Epithelial cell of esophagus (primary cell): ENCODE results near the gene SMARCA4.

Experiments used
- DNase-seq: peaks from one replicate; pipeline ENCODE4 v3.0.0; 2010; ENCODE audit warnings: low read depth
- H3K4me3 ChIP-seq: 2 replicates; pipeline ENCODE4 v1.5.1; 2011; ENCODE audit warnings: mild to moderate bottlenecking, low read length, control low read depth
- TF ChIP-seq, protein P1 (sequence below): IDR thresholded peaks from 2 replicates; pipeline ENCODE4 v1.5.1; 2011; ENCODE audit warnings: low read depth, mild to moderate bottlenecking, low read length, control low read depth, inconsistent platforms; ENCODE audit not compliant: insufficient read depth; ENCODE audit errors: missing control alignments

The SMARCA4 gene

DNA sequence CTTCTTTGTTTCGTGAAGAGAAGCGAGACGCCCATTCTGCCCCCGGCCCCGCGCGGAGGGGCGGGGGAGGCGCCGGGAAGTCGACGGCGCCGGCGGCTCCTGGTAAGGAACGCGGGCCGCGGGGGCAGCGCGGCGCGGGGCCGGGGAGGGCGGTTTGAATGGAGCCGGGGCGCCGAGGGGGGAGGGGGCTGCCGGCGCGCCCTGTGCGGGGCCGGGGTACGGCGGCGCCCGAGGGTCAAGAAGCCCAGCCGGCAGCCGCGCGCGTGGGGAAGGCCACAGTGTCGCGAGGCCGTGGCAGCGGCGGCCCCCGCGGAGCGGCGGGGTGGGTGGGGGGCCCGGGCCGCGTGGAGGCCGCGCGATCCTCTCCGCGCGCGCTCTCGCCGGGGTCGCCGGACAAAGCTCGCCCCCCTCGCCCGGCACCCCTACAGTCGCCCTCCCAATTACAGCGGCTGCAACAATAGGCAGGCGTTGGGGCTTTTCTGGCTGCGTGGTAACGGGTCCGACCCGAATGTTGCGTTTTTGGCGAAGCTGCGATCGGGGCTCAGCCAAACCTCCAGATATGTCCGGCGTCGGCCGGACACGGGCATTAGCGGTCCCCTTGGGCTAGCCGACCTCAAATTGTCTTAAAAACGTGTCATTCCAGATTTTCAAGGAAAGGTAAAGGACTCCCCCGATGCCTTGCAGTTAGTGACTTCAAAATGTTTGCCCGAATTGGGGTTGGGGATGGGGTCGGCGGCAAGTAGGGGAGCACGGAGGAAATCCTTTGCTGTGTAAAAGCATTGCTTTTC lies 437 bp downstream of the SMARCA4 start:
- H3K4me3 ChIP-seq: peak overlapping the region; percentile 83
- peak; percentile 13 for DNase-seq
- TF ChIP-seq, protein P1, sequence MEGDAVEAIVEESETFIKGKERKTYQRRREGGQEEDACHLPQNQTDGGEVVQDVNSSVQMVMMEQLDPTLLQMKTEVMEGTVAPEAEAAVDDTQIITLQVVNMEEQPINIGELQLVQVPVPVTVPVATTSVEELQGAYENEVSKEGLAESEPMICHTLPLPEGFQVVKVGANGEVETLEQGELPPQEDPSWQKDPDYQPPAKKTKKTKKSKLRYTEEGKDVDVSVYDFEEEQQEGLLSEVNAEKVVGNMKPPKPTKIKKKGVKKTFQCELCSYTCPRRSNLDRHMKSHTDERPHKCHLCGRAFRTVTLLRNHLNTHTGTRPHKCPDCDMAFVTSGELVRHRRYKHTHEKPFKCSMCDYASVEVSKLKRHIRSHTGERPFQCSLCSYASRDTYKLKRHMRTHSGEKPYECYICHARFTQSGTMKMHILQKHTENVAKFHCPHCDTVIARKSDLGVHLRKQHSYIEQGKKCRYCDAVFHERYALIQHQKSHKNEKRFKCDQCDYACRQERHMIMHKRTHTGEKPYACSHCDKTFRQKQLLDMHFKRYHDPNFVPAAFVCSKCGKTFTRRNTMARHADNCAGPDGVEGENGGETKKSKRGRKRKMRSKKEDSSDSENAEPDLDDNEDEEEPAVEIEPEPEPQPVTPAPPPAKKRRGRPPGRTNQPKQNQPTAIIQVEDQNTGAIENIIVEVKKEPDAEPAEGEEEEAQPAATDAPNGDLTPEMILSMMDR: no peak

- no peak for DNase-seq
- peak overlapping the region; percentile 10 for H3K4me3 ChIP-seq
- TF ChIP-seq, protein P1: no peak
Observed at GRCh38 chr19:10962863-10963262, 2.0 kb downstream of the SMARCA4 start.

DNA sequence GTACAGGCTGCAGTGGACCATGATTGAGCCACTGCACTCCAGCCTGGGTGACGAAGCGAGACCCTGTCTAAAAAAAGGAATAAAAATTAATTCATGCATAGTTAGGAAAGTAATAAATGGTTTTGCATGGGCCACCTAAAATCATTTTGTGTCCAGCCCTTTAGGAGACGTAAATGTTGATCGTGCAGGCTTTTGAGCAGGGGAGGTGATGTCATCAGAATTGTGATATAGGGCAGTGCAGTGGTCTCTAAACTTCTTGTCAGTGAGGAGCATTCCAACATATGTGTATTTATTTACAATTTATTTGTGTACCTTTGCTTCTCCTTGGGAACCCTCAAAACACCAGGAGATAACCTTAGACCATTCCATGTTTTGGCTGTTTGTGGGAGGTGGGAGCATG lies 3.0 kb downstream of the SMARCA4 start:
- no peak overlapping the region for H3K4me3 ChIP-seq
- DNase-seq: no peak
- TF ChIP-seq, protein P1: no peak

- H3K4me3 ChIP-seq: no peak overlapping the region
- DNase-seq: no peak
- TF ChIP-seq, protein P1: peak; percentile 5
Observed at GRCh38 chr19:10964903-10965302, 4.1 kb downstream of the SMARCA4 start.

GRCh38 chr19:10965398-10965797 lies 4.6 kb downstream of the SMARCA4 start:
- TF ChIP-seq, protein P1: no peak
- no peak for DNase-seq
- H3K4me3 ChIP-seq: no peak overlapping the region

GRCh38 chr19:10966809-10967208 lies 6.0 kb downstream of the SMARCA4 start:
- TF ChIP-seq, protein P1: no peak
- no peak overlapping the region for H3K4me3 ChIP-seq
- DNase-seq: no peak
